DMS79 treated with DMSO at 0.1 percent for 48 hours (cell line): Measurements from ENCODE around the gene C2orf76.
"Not testable (repeated sequence)": the region's sequence is repeated elsewhere in the genome, so short reads cannot be mapped to it uniquely, and the experiment has no call there.

ENCODE experiments used
- DNase-seq: peaks from one replicate; lab custom pipeline; 2025; lab: John Stamatoyannopoulos, UW

Gene C2orf76

DNA sequence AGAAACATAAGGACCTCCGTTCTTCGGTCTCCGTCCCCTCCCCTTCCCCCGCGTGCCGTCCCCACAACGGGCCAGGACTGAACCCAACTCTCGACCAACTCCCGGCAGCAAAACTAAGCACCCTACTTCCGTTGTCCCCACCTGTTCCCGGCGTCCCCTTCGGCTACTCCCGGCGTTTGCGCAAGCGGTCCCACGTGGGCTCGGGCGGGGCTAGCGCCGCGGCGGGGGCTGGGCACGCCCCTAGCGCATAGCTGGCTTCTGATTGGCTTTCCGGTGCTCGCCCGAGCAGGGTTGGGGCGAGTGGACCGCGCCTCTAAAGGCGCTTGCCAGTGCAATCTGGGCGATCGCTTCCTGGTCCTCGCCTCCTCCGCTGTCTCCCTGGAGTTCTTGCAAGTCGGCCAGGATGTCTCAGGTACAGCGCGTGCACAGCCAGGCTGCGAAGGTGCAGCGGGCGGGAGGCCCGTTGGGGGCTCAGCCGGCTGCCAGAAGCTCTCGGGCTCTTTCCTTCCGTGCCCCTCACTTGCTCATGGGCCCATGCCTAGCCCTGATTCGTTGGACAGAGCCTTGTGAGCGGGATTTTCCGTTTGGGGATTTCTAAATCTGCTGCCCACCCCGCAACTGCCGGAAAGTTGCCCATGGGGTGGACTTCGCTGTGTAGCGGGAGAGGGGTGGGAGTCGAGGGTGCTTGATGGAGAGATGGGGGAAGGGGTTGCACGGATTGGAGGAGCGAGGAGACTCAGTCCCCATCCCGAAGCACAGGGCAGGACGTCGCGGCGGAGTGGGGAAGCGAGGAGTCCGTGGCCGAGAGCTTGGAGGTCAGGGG, at the start of gene C2orf76, which contains the start of gene DBI:
Gene C2orf76 (minus strand): TSS at position 186 of the 823 bp plus-strand sequence. CDS start 26,875 bp downstream, outside the sequence.
Gene DBI (plus strand): TSS at position 329 of the 823 bp plus-strand sequence. CDS start 75 bp downstream, at position 404.
- peak; percentile 81 for DNase-seq

DNA sequence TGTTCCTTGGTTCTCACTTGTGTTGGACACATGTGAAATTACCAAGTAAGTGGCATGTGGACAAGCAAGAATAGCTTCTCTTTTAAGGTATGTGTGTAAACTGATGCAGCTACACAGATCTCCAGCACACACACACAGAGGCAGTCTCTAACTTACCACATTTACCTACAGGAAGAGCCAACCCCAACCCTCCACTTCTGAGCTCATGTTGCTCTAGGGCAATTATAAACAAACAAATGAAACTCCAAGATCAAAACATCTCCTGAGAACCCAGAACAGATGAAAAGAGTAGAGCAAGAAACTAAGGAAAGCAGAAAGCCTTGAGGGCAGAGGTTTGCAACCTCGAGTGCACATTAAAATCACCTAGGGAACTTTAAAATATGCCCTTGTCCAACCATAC, 49.0 kb upstream of the C2orf76 start:
- no peak for DNase-seq

DNA sequence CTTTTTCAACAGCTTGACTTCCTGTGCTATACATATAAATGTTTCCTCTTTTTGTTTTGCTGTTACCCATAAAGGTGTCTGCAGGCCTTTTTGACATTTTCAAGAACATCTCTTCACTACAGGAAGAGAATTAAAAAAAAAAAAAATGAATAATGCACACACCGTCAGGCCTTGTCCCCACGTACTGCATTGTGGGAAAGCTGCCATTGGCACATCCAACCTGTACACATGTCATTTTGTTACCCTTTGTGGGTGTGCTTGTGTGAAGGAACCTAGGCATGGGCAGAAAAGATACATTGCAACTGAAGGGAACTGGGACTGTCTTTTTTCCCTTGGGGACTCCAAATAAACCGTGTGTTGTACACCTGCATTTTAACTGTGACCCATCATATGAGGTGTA, 48.3 kb upstream of the C2orf76 start:
- no peak for DNase-seq

DNA sequence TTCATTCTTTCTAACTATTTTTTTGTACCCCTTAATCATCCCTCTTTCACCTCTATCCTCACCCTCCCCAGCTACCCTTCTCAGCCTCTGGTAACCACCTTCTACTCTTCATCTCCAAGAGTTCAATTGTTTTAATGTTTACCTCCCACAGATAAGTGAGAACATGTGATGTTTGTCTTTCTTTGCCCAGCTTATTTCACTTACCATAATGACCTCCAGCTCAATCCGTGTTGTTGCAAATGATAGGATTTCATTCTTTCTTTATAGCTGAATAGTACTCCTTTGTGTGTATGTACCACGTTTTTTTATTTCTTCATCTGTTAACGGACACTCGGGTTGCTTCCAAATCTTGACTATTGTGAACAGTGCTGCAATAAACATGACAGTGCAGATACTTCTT, 42.9 kb upstream of the C2orf76 start:
- no peak for DNase-seq

DNA sequence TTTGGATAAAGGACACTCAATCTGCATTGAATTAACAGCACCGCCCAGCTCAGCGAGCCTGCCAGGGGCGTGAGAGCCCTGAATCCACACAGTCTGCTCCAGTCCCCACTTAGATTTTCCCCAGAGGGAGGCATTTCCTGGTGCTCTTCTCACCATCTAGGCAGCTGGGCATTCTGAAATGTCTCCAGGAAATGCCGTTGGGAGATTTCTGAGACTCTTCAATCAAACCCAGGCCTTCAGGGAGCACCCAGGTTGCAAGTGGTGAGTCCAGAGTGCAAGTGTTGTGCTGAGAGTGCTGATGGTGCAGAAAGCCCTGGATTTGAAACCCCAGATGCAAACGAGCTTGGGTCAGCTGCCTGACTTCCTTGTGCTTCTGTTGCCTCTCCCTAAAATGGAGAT, 41.6 kb upstream of the C2orf76 start:
- DNase-seq, result no peak

DNA sequence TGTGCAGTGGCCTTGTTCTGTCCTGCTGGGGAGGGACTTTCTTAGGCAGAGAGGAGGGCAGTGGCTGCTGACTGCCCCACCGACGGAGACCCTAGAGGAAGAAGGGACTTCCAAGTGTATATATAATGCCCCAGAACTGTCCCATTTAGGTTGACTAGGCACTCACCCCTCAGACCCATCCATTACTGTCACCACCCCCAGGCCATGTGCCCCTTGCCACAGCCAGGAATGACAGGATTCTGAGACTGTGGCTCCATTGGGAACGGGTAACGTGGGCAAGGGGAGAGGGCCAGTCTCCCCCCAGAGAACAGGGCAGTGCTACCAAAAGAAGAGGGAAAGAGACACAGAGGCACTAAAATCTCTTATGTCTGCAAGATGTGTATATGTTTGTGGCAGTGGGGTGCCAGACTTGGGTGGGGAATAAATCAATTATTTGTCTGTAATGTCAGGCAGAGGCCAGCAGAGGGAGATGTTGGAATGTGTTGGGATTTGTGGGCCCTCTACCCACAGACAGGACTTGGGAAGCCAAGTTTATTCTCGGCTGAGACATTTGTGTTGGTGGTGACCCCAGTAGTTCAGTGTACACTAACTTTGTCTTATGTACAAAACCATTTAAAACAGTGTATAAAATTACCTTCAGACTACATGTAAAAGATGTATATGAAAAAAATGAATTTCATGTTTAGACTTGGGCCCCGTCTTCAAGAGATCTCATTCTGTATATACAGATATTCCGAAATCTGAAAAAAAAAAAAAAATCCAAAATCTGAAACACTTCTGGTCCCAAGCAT, 41.0 kb upstream of the C2orf76 start:
- peak; percentile 20 for DNase-seq

DNA sequence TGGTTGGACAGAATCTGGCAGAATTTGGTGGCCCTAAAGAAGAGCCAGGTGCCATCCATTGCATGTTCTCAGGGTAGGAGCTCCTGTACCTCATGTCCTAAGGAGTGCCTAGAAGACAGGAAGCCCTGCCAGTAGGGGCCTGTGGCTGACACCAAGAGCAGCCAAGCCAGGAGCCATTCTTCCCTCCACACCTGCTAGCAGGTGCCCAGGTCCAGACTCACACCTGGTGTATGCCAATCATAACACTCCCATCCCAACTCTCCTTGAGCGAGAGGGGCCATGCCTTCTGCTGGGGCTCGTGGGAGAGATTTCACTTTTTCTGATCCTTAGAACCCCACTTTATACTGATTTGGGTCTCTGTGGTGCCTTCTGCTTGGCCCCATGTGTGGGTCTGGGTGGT, 38.5 kb upstream of the C2orf76 start:
- no peak for DNase-seq

DNA sequence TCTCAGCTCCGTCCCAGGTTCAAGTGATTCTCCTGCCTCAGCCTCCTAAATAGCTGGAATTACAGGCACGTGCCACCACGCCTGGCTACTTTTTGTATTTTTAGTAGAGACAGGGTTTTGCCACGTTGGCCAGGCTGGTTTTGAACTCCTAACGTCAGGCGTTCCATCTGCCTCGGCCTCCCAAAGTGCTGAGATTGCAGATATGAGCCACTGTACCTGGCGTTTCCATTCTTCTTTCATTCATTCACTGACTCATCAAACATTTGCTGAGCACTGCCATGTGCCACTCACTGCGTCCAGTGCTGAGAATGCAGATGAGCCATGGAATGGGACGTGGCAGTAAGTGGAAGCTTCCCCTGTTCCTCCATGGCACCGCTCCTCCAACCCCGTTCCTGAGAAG, 37.0 kb upstream of the C2orf76 start:
- not testable (repeated sequence) for DNase-seq

DNA sequence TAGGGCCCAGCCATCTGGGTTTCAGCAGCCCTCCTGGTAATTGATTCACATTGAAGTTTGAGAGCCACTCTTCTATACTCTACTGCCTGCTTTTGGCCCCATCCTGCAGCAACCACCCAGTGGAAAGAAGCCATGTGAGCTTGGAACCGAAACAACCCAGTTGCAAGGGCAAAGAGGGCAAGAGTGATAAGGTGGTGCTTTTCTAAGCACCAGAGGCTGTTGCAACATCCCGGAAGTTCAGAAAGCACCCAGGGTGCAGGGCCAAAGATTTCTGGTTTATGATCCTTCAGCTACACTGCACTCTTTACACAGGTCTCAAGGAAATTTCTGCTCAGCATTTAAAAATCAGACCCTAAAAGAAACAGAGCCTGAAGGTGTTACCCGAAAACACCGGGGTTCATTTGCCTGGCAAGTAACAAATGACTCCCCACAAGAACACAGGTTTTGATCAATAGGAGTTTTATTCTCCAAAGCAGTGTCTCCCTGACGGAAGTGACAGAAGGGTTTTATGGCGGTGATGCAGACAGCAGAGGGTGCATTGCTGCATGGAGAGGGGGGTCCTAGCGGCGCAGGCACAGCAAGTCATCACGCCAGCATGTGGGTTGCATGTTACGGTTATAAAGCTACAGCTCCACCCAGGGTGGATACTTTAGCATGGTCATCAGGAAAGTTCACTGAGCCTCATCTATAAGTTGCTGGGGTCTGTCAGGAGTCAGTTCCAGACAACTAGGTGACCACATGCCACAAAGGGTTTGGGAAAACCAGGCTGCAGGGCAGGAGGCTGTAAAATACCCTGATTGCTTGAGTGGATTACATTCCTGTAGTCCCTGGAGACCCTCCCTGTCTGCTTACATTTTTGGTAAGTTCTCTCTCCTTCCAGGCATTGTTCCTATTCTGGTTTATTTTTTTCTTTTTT, 36.3 kb upstream of the C2orf76 start:
- no peak for DNase-seq

DNA sequence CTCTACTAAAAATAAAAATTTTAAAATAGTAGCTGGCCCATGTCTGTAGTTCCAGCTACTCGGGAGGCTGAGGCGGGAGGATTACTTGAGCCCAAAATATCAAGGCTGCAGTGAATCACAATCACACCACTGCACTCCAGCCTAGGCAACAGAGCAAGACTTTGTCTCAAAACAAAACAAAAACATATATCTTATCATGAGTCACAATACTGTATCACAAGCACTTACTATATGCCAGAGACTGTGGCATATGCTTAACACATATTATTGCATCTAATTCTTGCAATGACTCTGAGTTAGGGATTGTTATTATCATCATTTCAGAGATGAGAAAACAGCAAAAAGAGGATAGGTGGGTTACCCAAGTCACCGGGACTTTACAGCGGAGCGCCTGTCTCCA, 35.5 kb upstream of the C2orf76 start:
- DNase-seq, result no peak

DNA sequence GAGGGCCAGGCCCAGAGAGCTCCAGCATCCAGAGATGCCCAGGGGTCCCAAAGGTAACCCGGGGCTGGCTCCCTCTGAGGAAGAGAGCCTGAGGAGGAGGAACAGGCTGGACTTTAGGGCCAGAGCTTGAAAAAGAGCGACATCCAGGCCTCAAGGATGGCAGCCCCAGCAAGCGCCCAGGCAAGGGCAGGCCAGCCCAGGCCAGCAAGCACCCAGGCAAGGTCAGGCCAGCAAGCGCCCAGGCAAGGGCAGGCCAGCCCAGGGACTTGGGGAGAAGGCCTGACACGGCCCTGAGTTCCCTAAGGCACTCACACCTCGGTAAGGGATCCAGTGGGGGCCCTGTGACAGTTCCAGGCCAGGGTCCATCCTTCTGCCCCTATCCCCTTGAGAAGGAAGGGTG, 30.6 kb upstream of the C2orf76 start:
- DNase-seq, result no peak

DNA sequence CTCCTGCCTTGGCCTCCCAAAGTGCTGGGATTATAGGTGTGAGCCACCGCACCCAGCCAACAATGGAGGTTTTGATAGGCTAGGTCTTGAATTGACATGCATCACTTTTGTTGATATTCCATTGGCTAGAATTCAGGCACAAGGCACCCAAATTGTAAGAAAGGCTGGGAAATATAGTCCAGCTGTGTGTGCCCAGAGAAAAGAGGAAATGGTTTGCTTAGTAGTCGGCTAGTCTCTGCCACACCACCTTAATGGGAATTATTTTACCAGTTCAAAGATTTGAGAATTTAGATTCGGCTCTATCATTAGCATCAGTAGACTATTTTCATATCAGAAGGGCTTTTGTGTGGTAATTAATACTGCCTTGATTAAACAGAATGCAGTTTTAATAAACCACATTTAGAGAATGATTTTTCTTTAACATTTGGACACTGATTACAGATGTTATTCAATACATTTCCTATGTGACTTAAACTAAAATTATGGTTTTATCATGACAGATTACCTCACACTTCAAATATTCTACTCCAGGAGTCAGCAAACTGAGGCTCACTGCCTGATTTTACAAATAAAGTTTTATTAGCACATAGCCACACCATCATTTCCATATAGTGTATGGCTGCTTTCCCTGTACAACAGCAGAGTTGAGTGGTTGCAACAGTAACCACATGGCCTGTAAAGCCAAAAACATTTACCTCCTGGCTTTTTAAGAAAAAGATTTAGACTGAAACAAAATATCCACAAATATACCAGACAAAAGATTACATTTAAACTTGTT, 27.5 kb upstream of the C2orf76 start:
- no peak for DNase-seq

DNA sequence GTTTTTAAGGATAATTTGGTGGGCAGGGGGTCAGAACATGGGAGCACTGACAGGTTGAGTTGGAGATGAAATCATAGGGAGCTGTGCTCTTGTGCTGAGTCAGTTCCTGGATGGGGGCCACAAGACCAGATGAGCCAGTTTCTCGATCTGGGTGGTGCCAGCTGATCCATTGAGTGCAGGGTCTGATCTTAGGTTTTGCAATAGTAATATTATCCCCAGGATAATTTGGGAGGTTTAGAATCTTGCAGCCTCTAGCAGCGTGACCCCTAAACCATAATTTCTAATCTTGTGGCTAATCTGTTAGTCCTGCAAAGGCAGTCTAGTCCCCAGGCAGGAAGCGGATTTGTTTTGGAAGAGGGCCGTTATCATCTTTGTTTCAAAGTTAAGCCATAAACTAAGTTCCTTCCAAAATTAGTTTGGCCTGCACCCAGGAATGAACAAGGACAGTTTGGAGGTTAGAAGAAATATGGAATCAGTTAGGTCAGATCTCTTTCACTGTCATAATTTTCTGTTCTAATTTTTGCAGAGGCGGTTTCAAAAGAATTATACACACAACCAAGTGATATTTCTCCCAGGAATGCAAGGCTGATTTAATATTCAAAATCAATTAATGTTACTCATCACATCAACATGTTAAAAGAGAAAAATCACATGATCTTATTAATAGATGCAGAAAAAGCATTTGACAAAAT, 23.1 kb upstream of the C2orf76 start:
- DNase-seq, result no peak

DNA sequence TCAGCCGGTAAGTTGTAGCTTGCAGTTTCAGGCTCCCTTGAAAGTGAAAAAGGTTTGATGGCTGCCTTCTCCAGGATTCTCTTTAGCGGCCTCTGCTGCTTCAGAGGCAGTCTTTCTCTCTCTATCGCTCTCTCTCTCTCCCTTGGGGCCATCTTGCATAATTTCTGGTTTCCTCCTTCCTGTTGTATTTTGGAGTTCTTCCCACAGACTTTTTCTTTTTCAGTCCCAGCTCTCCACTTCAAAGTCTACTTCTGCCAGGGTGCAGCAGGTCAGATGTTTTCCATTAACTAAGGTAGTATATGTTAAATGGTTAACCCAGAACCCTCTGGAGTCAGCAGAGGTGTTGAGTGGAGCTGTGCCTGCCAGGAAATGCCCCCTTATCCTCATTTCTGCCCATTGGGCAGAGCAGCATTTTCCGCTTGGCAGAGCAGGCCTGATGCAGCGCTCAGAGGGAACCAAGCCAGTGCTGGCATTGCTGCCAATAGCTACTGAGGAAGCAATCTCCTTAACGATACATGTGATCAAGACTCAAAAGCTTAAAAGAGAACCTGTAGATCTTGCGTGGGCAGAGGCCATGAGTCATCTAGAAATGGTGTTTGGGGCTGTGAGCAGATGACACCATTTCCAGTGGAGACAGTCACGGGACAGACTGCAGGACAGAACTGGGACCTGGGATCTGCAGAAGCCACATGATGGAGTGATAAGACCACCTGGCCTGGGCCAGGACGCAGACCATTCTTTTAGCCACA, 20.9 kb upstream of the C2orf76 start:
- peak; percentile 59 for DNase-seq

DNA sequence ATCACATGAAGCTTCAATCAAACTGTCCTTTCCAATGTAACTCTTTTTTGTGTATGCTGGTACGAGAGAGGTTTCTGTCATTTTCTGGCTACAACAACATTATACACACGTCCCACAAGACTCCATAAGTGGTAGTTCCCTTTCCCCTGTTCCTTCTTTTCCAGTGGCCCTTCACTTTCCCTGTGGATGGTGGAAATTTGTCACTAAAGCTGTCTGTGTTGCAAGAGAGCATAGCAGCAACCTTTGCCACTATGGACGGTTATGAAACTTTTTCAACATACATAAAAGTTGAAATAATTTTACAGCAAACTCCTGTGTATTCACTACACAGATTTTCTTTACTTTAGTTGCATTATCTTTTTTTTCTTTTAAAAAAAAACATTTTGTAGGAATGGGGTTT, 18.8 kb upstream of the C2orf76 start:
- DNase-seq, result no peak

DNA sequence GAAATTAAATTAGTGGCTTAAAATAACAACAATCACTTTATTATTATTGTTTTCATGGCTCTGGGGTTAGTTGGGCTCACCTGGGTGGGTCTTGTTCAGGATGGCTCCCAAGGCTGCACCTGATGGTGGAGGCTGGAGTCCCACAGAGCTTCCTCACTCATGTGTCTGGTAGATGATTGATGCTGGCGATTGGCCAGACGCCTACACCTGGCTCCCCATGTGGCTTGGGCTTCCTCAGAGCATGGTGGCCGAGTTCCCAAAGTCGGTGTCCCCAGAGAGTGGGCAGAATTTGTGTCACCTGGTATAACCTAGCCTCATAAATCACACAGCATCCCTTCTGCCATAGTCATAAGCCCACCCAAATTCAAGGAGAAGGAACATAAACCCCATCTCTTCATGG, 18.3 kb upstream of the C2orf76 start:
- DNase-seq, result no peak

DNA sequence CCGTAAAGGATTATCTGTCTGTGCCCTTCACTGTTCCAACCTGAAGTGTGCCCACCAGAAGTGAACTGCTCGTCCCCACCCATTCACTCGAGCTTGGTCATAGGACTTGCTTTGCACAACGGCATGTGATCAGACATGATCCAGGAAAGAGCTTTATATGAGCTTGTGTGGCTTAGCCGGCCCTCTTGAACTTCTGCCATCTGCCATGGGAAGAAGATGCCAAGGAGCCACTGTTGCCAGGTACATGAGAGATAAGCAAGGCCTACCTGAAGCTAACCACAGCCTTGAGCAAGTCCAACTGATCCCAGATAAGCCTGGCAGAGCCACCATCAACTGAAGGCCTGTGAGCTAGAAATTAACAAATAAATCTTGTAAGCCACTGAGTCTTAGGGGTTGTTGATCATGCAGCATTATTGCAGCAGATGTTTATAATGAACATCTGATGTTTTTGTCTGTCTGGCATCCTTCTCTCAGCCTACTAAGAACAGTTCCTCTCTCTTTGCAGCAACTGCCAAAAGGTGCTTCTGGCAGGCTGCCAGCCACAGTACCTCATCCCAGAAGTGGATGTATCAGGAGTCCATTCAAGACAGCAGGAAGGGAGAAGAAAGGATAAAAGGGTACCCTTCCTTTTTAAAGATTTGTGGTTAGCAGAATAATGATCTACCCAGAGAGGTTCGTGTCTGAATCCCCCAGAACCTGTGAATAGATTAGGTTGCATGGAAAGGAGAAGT, 16.9 kb upstream of the C2orf76 start:
- peak; percentile 36 for DNase-seq

DNA sequence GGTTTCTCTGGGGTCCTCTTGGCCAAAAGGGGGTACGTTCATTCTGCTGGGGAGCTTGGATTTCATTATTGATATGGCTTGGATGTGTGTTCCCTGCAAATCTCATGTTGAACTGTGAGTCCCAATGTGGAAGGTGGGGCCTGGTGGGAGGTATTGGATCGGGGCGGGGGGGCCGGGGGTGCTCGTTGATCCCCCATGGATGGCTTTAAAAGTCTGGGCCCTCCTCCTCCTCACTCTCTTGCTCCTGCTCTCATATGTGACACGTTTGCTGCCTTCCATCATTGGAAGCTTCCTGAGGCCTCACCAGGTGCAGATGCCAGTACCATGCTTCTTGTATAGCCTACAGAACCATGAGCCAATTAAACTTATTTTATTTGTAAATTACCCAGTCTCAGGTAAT, 11.9 kb upstream of the C2orf76 start:
- DNase-seq, result no peak

DNA sequence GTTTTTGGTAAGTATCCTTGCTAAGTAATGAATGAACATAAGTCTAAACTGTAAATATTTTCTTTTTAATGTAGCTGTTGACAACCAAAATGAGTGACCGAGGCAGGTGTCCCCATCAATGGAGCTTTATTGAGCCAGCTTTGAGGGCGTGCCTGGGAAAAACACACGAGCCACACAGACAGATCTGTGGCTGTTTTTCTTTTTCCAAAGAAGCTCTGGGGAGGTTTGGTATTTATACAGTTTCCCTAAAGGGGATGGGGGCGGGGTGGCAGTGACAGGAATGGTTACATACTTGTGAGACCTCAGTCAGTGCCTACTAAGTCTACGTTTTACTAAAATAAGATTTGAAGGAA, 11.3 kb upstream of the C2orf76 start:
- no peak for DNase-seq
